IPS DF 4.7 (cell line): Measurements from ENCODE around the gene MYO7A.

Experiments
- DNase-seq: peaks from one replicate; pipeline ENCODE4 v3.0.0-alpha.2; 2013; ENCODE audit warnings: low spot score; ENCODE audit errors: extremely low read depth

The MYO7A gene

DNA sequence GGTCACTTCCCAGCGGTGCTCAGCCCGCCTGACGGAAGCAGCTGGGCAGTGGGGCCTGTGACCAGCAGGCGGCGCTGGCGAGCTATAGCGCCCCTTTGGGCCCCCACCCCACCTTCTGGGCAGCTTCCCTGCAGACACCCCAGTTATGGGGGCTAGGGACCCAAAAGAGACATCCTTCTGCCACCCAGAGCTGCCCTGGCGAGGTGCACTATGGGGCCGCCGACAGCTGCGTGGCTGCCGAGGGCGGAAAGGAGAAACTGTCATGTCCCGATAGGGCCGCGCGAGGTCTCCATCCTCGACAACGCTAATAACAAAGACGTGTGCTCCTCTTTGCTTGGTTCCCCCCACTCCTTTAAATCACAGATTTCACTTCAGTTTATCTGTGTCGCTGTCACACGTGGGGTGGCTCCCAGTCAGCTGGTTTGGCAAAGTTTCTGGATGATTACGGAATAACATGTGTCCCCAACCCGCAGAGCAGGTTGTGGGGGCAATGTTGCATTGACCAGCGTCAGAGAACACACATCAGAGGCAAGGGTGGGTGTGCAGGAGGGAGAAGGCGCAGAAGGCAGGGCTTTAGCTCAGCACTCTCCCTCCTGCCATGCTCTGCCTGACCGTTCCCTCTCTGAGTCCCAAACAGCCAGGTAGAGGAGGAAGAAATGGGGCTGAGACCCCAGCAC is 673 bp upstream of the MYO7A start:
- no peak for DNase-seq

DNA sequence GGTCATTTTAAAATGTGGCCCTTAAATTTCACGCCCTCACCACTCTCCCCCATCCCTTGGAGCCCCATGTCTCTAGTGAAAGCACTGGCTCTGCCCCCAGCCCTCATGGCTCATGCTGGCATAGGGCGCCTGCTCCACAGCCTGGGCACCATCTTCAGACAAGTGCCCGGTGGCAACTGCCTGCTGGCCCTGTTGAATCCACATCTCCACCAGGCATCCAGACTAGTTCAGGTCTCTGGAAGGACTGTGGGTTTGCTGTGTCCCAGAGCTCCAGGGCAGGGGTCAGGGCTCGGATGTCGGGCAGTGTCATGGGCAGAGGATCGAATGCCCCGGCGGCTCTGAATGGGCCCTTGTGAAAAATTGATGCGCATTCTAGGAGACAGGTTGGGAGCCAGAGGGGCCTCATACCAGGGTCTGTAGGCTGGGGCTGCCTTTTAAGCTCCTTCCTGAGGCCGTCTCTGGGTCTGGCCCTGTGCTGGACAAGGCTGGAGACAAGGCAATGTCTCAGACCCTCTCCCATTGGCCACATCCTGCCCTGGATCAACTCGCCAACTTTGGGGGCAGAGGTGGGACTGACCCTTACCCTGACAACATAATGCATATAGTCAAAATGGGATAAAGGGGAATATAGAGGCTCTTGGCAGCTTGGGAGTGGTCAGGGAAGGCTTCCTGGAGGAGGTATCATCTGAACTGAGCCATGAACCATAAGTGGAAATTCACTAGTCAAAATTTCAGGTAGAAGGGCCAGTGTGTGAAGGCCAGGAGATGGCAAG is 1.2 kb downstream of the MYO7A start:
- DNase-seq: no peak

DNA sequence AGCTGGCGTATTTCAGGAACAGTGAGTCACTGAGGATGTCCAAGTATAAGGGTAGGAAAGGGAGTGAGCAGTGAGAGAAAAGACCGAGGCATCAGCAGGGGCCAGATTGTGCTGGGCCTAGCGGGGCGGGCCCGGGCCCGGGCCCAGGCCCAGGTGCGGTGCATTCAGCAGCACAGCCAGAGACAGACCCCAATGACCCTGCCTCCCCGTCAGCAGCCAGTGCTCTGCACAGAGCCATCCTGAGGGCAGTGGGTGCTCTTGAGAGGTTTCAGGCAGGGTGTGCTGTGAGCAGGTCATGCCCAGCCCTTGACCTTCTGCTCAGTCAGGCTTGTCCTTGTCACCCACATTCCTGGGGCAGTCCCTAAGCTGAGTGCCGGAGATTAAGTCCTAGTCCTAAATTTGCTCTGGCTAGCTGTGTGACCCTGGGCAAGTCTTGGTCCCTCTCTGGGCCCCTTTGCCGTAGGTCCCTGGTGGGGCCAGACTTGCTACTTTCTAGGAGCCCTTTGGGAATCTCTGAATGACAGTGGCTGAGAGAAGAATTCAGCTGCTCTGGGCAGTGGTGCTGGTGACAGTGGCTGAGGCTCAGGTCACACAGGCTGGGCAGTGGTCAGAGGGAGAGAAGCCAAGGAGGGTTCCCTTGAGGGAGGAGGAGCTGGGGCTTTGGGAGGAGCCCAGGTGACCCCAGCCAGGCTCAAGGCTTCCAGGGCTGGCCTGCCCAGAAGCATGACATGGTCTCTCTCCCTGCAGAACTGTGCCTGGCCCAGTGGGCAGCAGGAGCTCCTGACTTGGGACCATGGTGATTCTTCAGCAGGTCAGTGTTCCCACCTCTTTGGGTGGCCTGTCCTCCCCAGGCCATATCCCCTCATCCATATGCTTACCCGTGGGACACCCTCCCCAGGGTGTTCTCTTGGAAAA is 2.1 kb downstream of the MYO7A start:
- no peak for DNase-seq

DNA sequence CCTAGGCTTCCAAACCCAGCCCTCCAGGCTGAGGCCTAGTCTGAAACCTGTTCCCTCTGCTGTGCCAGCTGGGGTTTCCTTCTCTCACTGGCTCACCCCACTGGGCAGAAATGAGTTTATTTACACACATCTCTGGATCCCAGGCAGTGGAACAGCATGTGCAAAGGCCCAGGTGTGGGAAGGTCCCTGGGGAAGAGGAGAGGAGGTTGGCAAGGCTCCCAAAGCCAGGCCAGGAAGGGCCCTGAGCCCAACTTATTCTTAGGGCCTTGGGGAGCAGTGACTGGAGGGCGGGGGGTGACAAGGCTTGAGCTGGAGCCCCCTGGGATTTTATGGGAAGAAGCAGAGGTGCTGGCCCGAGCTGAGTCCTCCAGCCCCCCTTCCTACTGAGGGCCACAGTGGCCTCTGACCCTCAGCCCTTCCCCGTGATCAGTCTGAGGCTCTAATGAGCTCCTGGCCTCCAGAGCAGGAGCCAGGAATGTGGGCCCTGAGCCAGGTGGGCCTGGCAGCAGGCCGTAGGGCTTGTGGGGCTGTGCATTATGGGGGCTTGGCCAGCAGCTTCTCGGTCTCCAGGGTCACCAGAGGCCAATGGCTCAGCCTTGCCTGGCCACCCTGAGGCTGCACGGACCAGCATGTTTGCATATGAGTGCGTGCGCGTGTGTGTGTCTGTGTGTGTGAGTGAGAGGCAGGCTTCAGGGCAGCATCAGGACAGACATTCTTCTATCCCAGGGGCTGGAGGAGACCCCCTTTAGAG is 2.9 kb downstream of the MYO7A start:
- DNase-seq: no peak

DNA sequence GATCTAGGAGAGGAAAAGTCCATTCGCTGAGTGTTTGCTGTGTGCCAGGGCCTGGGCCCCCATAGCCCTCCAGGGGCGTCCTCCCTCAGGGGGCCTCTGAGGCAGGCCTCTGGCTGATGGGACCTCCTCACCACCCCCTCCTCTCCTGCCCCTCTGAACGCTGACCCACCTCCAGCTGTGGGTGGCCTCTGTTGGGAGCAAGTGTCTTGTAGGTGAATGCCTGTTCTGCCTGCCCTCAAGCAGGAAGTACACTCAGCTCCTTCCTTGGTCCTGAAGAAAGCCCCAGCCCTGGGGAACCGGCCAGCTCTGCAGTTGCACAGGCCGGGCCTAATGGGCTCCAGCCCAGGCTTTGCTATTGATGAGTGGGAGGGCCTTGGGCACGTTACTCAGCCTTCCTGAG is 3.5 kb downstream of the MYO7A start:
- no peak for DNase-seq

DNA sequence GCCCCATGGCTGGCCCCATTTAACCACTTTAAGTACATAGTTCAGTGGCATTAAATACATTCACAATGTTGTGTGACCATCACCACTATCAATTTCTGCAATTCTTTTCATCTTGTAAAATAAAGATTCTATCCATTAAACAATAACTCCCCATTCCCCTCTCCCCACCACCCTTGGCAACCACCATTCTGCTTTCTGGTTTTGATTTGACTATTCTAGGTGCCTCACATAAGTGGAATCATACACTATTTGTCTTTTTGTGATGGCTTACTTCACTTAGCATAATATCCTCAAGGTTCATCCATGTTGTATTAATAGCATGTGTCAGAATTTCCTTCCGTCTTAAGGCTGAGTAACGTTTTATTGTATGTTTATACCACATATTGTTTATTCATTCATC is 7.0 kb downstream of the MYO7A start:
- DNase-seq: no peak

DNA sequence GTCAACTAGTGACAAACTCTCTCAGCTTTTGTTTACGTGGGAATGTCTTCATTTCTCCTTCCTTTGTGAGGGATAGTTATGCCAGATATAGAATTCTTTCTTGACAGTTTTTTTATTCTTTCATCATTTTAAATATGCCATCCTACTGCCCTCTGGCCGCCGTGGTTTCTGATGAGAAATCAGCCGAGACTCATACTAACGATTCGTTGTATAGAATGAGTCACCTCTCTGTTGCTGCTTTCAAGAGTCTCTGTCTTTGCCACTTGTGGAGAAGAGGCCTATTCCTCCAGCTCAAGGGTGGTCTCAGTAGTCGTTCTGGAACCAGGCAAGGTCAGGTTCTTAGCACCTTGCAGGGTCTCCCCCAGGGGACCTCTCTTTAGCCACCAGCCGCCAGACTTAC is 8.0 kb downstream of the MYO7A start:
- DNase-seq: no peak

DNA sequence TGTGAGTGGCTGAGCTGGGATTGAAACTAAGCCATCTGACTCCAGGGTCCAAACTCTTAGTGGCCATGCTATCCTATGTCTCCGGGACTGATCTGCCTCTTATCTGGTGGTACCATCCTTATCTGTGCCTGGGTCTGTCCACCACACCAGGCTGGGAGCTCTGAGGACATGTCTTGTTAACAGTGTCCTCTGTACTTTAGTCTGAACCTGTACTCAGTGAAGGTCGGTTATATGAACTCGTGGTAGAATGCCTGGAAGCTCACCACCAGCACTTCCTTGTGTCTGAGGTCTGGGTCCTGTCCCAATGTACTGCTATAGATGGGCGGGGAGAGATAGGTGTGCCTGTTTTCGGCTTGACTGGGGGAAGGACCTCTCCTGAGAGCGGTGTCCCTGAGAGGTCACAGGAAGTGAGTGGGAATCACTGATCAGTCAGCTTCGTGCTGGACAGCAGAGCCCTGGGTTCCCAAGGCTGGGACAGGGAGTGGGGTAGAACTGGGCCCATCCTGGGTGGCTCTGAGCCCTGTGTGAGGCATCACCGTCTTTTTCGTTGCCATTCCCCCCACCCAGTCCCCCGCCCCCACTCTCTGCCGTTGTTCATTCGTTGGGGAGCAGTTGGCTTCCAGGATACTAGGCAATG is 8.9 kb downstream of the MYO7A start:
- DNase-seq: no peak

DNA sequence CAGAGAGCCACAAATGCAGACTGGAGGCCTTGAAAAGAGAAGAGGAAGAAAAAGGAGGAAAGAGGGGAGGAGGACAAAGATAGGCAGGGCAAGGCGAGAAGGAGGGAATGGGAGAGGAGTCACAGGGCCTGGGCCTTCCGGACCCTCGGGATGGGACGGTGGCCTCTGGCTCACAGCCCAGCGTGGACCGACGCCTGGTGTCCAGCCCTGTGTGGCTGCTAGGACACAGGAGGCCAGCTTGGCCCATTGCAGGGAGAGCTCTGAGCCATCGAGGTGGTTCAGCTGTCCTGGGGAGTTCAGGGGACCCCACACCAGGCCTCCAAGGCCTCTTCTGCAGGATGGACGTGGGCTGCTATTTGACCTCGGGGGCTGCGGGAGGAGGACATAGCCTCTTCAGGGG is 9.4 kb downstream of the MYO7A start:
- DNase-seq: no peak

DNA sequence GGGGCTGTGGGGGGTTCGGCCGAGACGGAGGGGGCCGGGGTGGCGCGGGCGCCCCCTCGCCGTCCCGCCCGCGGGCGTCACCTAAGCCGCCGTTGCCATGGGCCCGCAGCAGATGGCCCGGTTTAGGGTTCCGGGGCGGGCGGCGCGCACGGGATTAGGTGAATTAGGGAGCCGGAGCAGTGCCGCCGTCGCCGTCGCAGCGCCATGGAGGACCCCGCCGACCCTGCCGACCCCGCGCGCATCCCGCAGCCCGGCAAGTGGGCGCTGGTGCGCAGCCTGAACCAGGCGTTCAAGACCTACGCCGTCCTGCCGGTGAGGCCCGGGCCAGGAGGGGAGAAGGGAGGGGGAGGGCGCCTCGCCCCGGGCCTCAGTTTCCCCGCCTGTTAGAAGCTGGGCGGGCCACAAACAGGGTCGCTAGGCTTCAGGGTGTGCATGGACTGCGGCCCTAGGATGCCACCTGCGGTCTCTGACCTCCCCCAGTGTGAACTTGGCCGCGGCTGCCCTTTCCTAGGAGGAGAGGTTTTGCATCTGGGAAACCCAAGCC is 10.1 kb downstream of the MYO7A start:
- DNase-seq: no peak

DNA sequence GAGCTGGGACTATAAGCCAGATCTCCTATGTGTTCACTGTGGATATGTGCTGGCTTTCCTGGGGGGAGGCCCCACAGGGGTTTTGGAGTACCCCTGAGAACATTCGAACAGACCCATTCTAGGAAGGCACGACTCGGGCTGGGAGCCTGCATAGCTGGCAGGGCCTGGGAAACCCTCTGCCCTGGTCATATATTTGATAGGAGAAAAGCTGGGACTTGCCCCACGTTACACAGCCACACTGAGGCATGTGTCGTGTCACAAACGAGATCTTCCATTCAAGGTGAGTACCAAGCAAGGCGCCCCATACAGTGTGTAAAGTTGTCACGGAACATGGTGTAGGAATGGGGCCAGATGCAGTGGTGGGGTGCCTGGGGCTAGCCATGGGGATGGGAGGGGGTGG is 11.2 kb downstream of the MYO7A start:
- no peak for DNase-seq

DNA sequence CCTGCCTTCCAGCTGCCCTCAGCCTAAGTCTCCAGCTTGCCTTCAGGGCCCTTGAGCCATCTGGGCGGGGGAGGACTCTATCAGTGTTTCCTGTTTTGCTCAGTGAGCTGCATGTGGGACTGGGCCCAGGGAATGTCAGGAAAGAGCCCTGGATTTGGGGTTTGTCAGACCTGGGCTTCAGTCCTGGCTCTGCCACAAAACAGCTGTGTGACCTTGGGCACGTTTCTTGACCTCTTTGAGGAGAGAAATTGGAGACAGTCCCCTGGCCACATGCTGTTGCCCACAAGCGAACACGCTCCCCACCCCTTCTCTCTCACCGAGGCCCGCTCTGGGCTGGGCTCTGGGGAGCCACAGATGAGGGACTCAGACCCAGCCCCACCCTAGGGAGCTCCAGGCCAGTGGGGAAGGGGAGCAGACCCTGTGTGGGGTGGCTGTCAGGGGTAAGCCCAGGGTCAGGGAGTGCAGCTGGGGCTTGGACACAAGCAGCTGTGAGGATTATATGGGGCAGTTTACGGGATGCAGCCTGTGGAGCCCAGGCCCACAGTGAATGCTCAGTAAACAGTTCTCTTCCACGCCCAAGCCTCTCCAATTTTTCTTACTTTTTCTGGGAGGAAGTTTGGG is 12.3 kb downstream of the MYO7A start:
- DNase-seq: no peak

DNA sequence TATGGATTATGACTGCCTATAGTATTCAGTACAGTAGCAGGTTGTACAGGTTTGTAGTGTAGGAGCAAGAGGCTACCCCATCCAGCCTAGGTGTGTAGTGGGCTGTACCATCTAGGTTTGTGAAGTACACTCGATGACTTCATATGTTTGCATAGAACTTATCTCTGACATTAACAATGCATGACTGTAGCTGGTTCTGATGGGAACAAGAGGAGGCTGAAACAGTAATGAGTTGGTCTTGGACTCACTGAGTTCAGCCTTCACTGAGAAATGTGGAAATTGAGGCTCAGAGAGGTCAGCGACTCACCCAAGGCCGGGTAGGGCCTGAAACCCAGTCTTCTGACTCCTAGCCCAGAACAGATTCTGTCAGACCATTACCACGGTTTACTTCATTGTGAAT is 13.0 kb downstream of the MYO7A start:
- DNase-seq: no peak

DNA sequence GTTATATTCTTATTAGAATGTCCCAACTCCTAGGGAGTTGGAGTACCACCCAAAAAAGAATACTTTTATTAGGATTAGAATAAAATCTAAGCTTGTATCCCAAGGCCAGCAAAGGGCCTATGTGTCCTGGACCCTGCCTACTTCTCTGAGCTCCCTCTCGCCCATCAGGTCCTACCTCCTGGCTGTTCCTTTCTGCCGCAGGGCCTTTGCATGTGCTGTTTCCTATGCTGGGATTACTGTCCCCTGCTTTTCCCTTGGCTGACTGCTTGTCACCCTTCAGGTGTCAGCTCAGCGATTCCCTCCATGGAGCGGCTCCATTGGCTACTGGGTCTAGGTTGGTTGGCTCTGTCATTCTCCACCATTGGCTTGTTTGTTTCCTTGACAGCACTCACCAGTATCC is 13.4 kb downstream of the MYO7A start:
- DNase-seq: no peak

DNA sequence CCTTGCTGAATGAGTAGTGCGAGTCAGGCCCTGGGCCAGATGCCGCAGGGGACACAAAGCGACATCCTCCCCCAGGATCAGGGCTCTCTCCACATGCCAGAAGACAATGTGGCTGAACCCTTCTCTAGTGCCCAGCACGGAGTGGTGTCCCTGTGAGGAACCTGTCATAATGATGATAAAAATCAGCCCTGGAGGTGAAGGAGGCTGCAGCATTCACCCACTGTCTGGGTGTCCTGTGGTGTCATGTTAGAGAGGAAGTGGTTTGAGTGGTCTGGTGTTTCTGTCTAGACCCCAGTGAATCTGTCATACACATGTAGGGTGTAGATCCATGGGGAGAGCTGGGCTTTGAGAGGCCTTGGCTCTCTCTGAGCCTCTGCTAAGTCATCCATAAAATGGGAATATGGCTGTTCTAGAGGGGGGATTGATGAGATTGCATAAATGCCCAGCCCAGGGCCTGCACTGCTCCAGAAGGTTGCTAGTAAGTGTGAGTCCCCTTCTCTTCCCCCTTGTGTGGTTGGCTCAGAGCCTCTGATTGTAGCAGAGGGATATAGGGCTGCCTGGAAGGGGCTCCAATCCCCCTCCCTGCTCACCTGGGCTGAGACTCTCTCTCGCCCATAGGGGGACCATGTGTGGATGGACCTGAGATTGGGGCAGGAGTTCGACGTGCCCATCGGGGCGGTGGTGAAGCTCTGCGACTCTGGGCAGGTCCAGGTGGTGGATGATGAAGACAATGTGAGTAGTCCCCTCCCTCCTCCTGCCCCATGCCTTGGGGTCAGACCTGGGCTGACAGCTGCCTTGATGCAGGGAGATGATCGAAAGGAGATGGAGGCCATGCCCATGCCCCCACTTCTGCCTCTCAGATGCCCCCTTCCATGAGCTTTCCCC is 14.3 kb downstream of the MYO7A start:
- no peak for DNase-seq

DNA sequence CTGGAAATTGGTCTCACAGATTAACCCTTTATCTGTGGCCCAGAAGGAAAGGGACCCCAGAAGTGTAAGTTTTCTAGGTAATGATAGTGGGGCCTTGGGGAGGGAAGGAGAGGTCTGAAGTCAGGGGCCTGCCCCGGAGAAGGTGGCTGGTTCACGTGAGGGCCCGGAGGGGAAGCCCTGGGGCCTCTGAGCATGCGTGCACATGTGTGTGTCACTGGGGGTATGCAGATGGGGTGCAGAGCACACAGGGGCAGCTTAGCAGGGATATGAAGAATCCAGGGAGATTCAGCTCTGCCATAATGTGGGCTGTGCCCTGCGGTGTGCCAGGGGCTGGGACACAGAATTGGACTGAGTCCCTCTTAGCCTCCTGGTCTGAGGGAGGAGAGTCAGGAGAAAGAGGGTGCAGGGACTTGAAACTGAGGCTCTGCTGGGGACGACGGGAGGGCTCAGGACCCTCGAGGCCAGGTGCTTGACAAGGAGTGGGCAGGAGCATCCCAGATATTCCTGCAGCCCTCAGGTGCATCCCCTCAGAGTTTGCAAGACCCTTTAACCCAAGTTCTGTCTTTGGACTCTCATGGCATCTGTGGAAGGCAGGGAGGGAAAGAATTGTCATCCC is 15.5 kb downstream of the MYO7A start:
- no peak for DNase-seq

DNA sequence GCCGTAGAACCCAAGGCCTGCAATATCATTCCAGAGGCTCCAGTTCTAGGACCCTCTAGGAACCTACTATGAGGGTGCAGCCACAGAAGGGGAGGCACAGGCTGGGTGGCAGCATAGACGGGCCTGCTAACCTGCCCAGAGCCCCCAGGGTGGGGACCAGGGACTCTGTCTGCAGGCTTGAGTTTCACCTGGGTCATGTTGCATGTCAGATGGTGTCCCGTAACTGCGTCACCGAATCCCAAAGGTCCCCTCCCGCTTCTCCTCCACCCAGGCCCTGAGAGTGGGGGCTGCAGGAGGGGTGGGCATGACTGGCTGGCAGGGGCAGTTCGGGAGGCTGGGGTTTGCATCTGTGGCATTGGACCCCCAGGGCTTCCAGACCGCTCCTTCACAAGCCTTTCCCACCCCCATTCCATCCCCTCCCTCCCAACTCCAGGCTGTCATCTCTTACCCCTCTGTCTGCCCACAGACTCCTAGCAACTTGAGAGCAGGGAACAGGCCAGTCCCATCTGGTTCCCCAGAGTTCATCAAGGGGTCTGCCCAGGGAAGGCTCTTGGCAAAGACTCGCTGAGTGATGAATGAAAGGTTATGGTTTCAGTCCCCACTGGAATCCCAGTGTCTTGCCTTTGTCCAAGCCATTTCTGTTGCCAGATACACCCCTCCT is 16.3 kb downstream of the MYO7A start:
- DNase-seq: no peak

DNA sequence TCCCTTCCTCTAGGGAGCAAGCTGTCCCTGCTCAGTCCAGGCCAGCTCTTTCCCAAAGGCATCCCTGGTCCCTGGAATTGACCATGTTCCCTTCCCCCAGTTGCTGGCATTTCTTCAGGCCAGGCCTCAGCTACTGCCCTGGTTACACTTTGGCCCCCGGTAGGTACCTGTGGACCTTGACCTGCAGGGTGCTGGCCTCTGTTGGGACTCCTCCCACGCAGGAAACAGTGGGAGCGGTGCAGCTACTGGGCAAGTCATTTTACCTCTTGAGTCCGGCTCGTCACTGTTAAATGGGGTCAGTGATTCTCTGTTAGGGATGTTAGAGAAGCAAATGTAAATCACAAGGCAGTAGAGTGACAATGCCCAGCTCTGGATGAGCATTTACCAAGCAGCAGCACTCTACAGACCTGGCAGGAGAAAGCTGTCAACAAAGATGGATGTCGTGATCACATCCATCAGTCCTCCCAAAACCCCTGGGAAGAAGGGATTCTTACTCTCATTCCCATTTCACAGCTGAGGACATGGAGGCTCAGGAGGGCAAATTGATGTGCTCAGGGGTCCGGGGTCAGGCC is 16.9 kb downstream of the MYO7A start:
- no peak for DNase-seq
